Hepatocyte (in vitro differentiated cells): ENCODE measurements around the gene CTNNA1. TPM values are rescaled to one million over a fixed set of nuclear protein-coding genes. Genes with fewer than 3 reads are reported as not detected.

Experiments used
- DNase-seq: peaks from one replicate; pipeline ENCODE4 v3.0.0-alpha.2; 2016; ENCODE audit warnings: low spot score
- H2AFZ ChIP-seq: fragments of 200-600 bp; sonication (generic); 2 replicates; pipeline ENCODE4 v1.6.0; 2016; ENCODE audit warnings: antibody characterized with exemption, mild to moderate bottlenecking
- H3K27ac ChIP-seq: fragments of 200-600 bp; sonication (generic); 2 replicates; pipeline ENCODE4 v1.5.1; 2016; ENCODE audit warnings: mild to moderate bottlenecking
- H3K27me3 ChIP-seq: fragments of 200-600 bp; sonication (generic); 2 replicates; pipeline ENCODE4 v1.6.1; 2016
- H3K36me3 ChIP-seq: fragments of 200-600 bp; sonication (generic); replicated peaks from 2 replicates; pipeline ENCODE4 v1.5.1; 2016; ENCODE audit warnings: low read depth; ENCODE audit not compliant: insufficient read depth
- H3K4me1 ChIP-seq: fragments of 200-600 bp; sonication (generic); 2 replicates; pipeline ENCODE4 v1.5.1; 2016; ENCODE audit warnings: mild to moderate bottlenecking, moderate library complexity; ENCODE audit not compliant: insufficient read depth
- H3K4me2 ChIP-seq: fragments of 200-600 bp; sonication (generic); 2 replicates; pipeline ENCODE4 v1.6.0; 2016
- H3K4me3 ChIP-seq: fragments of 200-600 bp; sonication (generic); 2 replicates; pipeline ENCODE4 v1.5.1; 2016; ENCODE audit warnings: mild to moderate bottlenecking
- H3K79me2 ChIP-seq: fragments of 200-600 bp; sonication (generic); 2 replicates; pipeline ENCODE4 v1.6.0; 2017; ENCODE audit warnings: mild to moderate bottlenecking
- H3K9me2 ChIP-seq: fragments of 200-600 bp; sonication (generic); replicated peaks from 2 replicates; pipeline ENCODE4 v1.6.0; 2017; ENCODE audit warnings: mild to moderate bottlenecking; ENCODE audit not compliant: insufficient read depth
- H3K9me3 ChIP-seq: fragments of 200-600 bp; sonication (generic); 2 replicates; pipeline ENCODE4 v1.5.1; 2016; ENCODE audit warnings: low read depth, mild to moderate bottlenecking
- H4K20me1 ChIP-seq: fragments of 200-600 bp; sonication (generic); 2 replicates; pipeline ENCODE4 v1.6.0; 2016; ENCODE audit warnings: mild to moderate bottlenecking; ENCODE audit not compliant: insufficient read depth, poor library complexity, severe bottlenecking
- CTCF ChIP-seq: fragments of 200-600 bp; sonication (generic); IDR thresholded peaks from 2 replicates; pipeline ENCODE4 v1.5.1; 2016; ENCODE audit warnings: antibody characterized with exemption, mild to moderate bottlenecking; ENCODE audit not compliant: poor library complexity
- EZH2 ChIP-seq: fragments of 200-600 bp; sonication (generic); IDR thresholded peaks from 2 replicates; pipeline ENCODE4 v1.6.1; 2016; ENCODE audit warnings: antibody characterized with exemption, mild to moderate bottlenecking, borderline replicate concordance
- EZH2phosphoT487 ChIP-seq: fragments of 200-600 bp; sonication (generic); IDR thresholded peaks from one replicate; pipeline ENCODE4 v1.6.1; 2018; ENCODE audit warnings: antibody characterized with exemption, mild to moderate bottlenecking, low read depth, moderate library complexity; ENCODE audit not compliant: unreplicated experiment, severe bottlenecking
- WGBS: methylation state at CpG from one replicate; pipeline ENCODE4 v1.1.6; 2016; ENCODE audit warnings: low lambda C conversion rate; ENCODE audit errors: missing lambda C conversion rate; 5-methylcytosine and 5-hydroxymethylcytosine counted together
- polyA plus RNA-seq: library from polyadenylated mRNA; unstranded; fragments of >200 nt; fragmentation: Nextera tagmentation; extraction: Ambion mirVana; gene quantifications from 2 replicates; pipeline ENCODE4 v1.2.1, GENCODE V29; 2016
- total RNA-seq: library from RNA; depleted of rRNA; stranded (reverse); fragments of >200 nt; gene quantifications from 2 replicates; pipeline ENCODE4 v1.2.3, GENCODE V29; 2014

The CTNNA1 gene
- total and polyA plus RNA-seq, 2 experiments from 2014 or later: 152 to 349 TPM

GRCh38 chr5:138952962-138953361 is 199.7 kb downstream of the CTNNA1 start:
- H3K4me2 ChIP-seq: peak overlapping the region; percentile 41
- H3K4me3 ChIP-seq: no peak overlapping the region
- H2AFZ ChIP-seq: no peak overlapping the region
- no peaks in the 10 kb centered on the region for H3K27me3 ChIP-seq
- no peaks in the 10 kb centered on the region for H3K9me2 ChIP-seq
- H3K4me1 ChIP-seq: peaks cover 13% of the 10 kb centered on the region
- H3K36me3 ChIP-seq: no peaks in the 10 kb centered on the region
- no peak for DNase-seq
- no peak overlapping the region for H3K27ac ChIP-seq
- WGBS: 95% methylated on average over 6 of the region's 6 CpGs
- H3K79me2 ChIP-seq: no peaks in the 10 kb centered on the region
- no peaks in the 10 kb centered on the region for H4K20me1 ChIP-seq
- H3K9me3 ChIP-seq: no peaks in the 10 kb centered on the region
- TF ChIP-seq EZH2: no peak
- TF ChIP-seq EZH2phosphoT487: no peak
- no peak for TF ChIP-seq CTCF

DNA sequence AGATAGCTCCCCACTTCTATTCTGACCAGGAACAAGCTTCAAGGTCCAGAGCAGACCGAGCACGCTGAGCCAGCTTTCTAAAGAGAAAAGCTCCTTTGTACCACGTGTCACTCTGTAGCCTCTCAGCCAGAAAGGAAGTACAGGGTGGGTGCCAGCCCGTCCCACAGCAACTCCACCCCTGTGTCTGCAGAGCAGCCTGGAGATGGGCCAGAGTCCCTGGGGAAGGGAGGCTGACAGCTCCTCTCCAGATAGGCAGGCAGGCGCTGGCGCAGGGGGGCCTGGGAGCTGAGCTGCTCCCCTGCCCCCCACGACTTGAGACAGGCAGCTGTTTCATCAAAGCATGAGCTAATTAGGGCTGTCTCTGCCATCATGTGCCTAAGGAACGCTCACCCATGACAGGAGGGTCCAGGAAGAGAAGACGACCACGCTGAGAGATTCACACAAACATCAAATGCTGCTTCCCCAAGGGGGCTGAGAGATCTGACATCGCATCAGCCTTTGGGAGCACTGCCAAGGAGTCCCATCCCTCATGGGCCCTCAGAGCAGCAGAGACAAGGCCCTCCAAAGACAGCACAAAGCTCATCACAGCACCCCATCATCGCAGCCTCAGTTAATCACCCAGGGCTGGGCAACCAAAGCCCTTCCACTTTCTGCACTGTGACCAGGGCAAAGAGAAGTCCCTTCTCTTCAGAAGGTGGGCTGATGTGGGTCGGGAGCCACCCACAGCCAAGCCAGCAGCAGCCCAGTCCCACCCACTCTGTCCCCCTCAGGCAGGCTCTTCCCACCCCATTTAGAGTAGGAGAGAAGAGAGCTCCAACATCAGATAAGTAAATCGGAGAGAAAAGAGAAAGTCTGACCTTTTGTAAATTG is 200.4 kb downstream of the CTNNA1 start:
- H3K27me3 ChIP-seq: no peaks in the 10 kb centered on the region
- DNase-seq: peak; percentile 67
- H4K20me1 ChIP-seq: no peaks in the 10 kb centered on the region
- H3K4me3 ChIP-seq: no peak overlapping the region
- H3K4me2 ChIP-seq: peak overlapping the region; percentile 41
- peak overlapping the region; percentile 34 for H3K27ac ChIP-seq
- TF ChIP-seq EZH2 (no peak), EZH2phosphoT487 (no peak), CTCF (no peak)
- H2AFZ ChIP-seq: no peak overlapping the region
- H3K79me2 ChIP-seq: no peaks in the 10 kb centered on the region
- no peaks in the 10 kb centered on the region for H3K36me3 ChIP-seq
- no peaks in the 10 kb centered on the region for H3K9me2 ChIP-seq
- H3K4me1 ChIP-seq: peaks cover 13% of the 10 kb centered on the region
- WGBS: 63% methylated on average over 14 of the region's 14 CpGs
- no peaks in the 10 kb centered on the region for H3K9me3 ChIP-seq

- H2AFZ ChIP-seq: no peak overlapping the region
- H4K20me1 ChIP-seq: no peaks in the 10 kb centered on the region
- H3K4me3 ChIP-seq: no peak overlapping the region
- H3K9me2 ChIP-seq: no peaks in the 10 kb centered on the region
- no peaks in the 10 kb centered on the region for H3K79me2 ChIP-seq
- peaks cover 13% of the 10 kb centered on the region for H3K4me1 ChIP-seq
- no peak for TF ChIP-seq EZH2phosphoT487
- no peak for TF ChIP-seq CTCF
- no peak for TF ChIP-seq EZH2
- H3K27me3 ChIP-seq: no peaks in the 10 kb centered on the region
- no peak for DNase-seq
- H3K27ac ChIP-seq: peak overlapping the region; percentile 34
- H3K36me3 ChIP-seq: no peaks in the 10 kb centered on the region
- H3K9me3 ChIP-seq: no peaks in the 10 kb centered on the region
- no peak overlapping the region for H3K4me2 ChIP-seq
- WGBS: 95% methylated on average over 4 of the region's 4 CpGs
Observed at GRCh38 chr5:138954257-138955012, 201.2 kb downstream of the CTNNA1 start.
